AG04450 (cell line): Measurements from ENCODE around the gene ELOVL5. TPM values are rescaled to one million over a fixed set of nuclear protein-coding genes. Genes with fewer than 3 reads are reported as not detected.
A peak's percentile ranks its signal among the peaks of the same experiment; 100 is the strongest.

Experiments used
- CTCF ChIA-PET: fragments of 300-600, 350-600 bp; formaldehyde crosslinking; extraction: SDS; loops from one replicate; lab custom pipeline; 2022; ENCODE audit warnings: antibody characterized with exemption, inconsistent platforms; lab: Charles Lee
- POLR2A ChIA-PET: fragments of 350-600 bp; formaldehyde crosslinking; extraction: SDS; loops from one replicate; lab custom pipeline; 2021; ENCODE audit warnings: antibody characterized with exemption, inconsistent platforms; lab: Yijun Ruan, JAX
- DNase-seq: peaks from one replicate; pipeline ENCODE4 v3.0.0-alpha.2; 2011; ENCODE audit warnings: low read depth, low spot score
- H3K27ac ChIP-seq: one replicate; pipeline ENCODE4 v1.5.1; 2012; ENCODE audit warnings: low read depth, low read length, control low read depth
- H3K27me3 ChIP-seq: one replicate; pipeline ENCODE4 v1.6.0; 2012; ENCODE audit warnings: low read length; ENCODE audit not compliant: control insufficient read depth, insufficient read depth
- H3K4me3 ChIP-seq: 2 replicates; pipeline ENCODE4 v1.5.1; 2011; ENCODE audit warnings: mild to moderate bottlenecking, low read depth, low read length, control low read depth
- H3K9me3 ChIP-seq: 2 replicates; pipeline ENCODE4 v1.5.1; 2012; ENCODE audit warnings: low read length; ENCODE audit not compliant: control insufficient read depth, insufficient read depth
- CTCF ChIP-seq: IDR thresholded peaks from 2 replicates; pipeline ENCODE4 v1.5.1; 2011; ENCODE audit warnings: low read depth, low read length, control low read depth, inconsistent platforms
- polyA plus RNA-seq: library from polyadenylated mRNA; depleted of rRNA; stranded (reverse); fragments of >200 nt; gene quantifications from 2 replicates; pipeline ENCODE4 v1.2.3, GENCODE V29; 2011

ELOVL5 gene
- polyA plus RNA-seq, 1 experiment, result 81.6 TPM

- POLR2A ChIA-PET, result no interaction called here
- no peak for DNase-seq
- CTCF ChIA-PET, result interaction anchor here (0.6 kb wide), 1 partner anchor 40 kb away, joined by 3 read pairs; no protein-coding TSS in a partner anchor
- no peaks in the 10 kb centered on the region for H3K27me3 ChIP-seq
- no peak for TF ChIP-seq CTCF
- H3K9me3 ChIP-seq, result no peaks in the 10 kb centered on the region
- H3K4me3 ChIP-seq, result no peak overlapping the region
- no peak overlapping the region for H3K27ac ChIP-seq
These were observed 84.4 kb downstream of the ELOVL5 start for GRCh38 chr6:53264337-53264736.

- no peak overlapping the region for H3K27ac ChIP-seq
- H3K9me3 ChIP-seq, result no peaks in the 10 kb centered on the region
- TF ChIP-seq CTCF, result no peak
- POLR2A ChIA-PET, result interaction anchor here (0.7 kb wide), 1 partner anchor 95 kb away, joined by 4 read pairs; no protein-coding TSS in a partner anchor
- peak; percentile 8 for DNase-seq
- CTCF ChIA-PET, result interaction anchor here (0.6 to 0.7 kb wide), 2 partner anchors 40 to 253 kb away, joined by 3 read pairs; no protein-coding TSS in a partner anchor
- no peak overlapping the region for H3K4me3 ChIP-seq
- H3K27me3 ChIP-seq, result no peaks in the 10 kb centered on the region
These were observed 84.8 kb downstream of the ELOVL5 start for GRCh38 chr6:53263917-53264316.

GRCh38 chr6:53259860-53260580 lies 88.7 kb downstream of the ELOVL5 start:
- CTCF ChIA-PET, result no interaction called here
- no peaks in the 10 kb centered on the region for H3K9me3 ChIP-seq
- no peak for TF ChIP-seq CTCF
- POLR2A ChIA-PET, result no interaction called here
- H3K4me3 ChIP-seq, result no peak overlapping the region
- no peak overlapping the region for H3K27ac ChIP-seq
- DNase-seq, result no peak
- no peaks in the 10 kb centered on the region for H3K27me3 ChIP-seq

GRCh38 chr6:53258774-53259155 lies 90.0 kb downstream of the ELOVL5 start:
- Histone ChIP-seq H3K27ac (no peak overlapping the region), H3K27me3 (no peaks in the 10 kb centered on the region), H3K4me3 (no peak overlapping the region), H3K9me3 (no peaks in the 10 kb centered on the region)
- ChIA-PET CTCF (no interaction called here), POLR2A (no interaction called here)
- TF ChIP-seq CTCF, result no peak
- no peak for DNase-seq

- no peak for TF ChIP-seq CTCF
- CTCF ChIA-PET, result no interaction called here
- H3K4me3 ChIP-seq, result no peak overlapping the region
- H3K27ac ChIP-seq, result no peak overlapping the region
- H3K9me3 ChIP-seq, result no peaks in the 10 kb centered on the region
- no peaks in the 10 kb centered on the region for H3K27me3 ChIP-seq
- DNase-seq, result no peak
- POLR2A ChIA-PET, result no interaction called here
These were observed 90.5 kb downstream of the ELOVL5 start for GRCh38 chr6:53258076-53258773.
